Gastrocnemius medialis (tissue), 4 donors: ENCODE measurements around the gene DNASE2. TPM values are rescaled to one million over a fixed set of nuclear protein-coding genes. Genes with fewer than 3 reads are reported as not detected.

Experiments
- ATAC-seq, 2 donors: fragments of 150-250 bp; one replicate each; pipeline ENCODE4 v1.9.1; 2016
- DNase-seq, 2 donors: peaks; one replicate each; pipeline ENCODE4 v3.0.0-alpha.2; 2019
- H3K27ac ChIP-seq, 4 donors: fragments of 200-600 bp; sonication (generic); 1 replicate in 1 of 4; 2 replicates in 3 of 4; pipeline ENCODE4 v1.5.1; 2016 to 2018; ENCODE audit warnings: mild to moderate bottlenecking in 2 of 4, moderate library complexity in 1 of 4
- H3K27me3 ChIP-seq, 3 donors: fragments of 200-600 bp; sonication (generic) in 2 of 3; 1 replicate in 1 of 3; 2 replicates in 2 of 3; pipeline versions ENCODE4 v1.5.1 to v1.6.0; 2016 to 2019; ENCODE audit warnings: mild to moderate bottlenecking in 1 of 3, moderate library complexity in 1 of 3
- H3K36me3 ChIP-seq, 2 donors: fragments of 200-600 bp; sonication (generic) in 1 of 2; one replicate each; pipeline ENCODE4 v1.5.1; 2017 to 2018
- H3K4me1 ChIP-seq, 2 donors: fragments of 200-600 bp; sonication (generic) in 1 of 2; one replicate each; pipeline ENCODE4 v1.5.1; 2016 to 2017; ENCODE audit warnings: mild to moderate bottlenecking in 2 of 2
- H3K4me3 ChIP-seq, 4 donors: fragments of 200-600 bp; sonication (generic) in 3 of 4; 1 replicate in 1 of 4; 2 replicates in 3 of 4; pipeline ENCODE4 v1.5.1; 2016 to 2019; ENCODE audit warnings: mild to moderate bottlenecking in 2 of 4
- H3K9me3 ChIP-seq, 3 donors: fragments of 200-600 bp; sonication (generic) in 2 of 3; 1 replicate in 1 of 3; 2 replicates in 2 of 3; pipeline ENCODE4 v1.5.1; 2016 to 2019
- POLR2A ChIP-seq, 2 donors: fragments of 450-650 bp; IDR thresholded peaks; one replicate each; pipeline ENCODE4 v1.6.1; 2017; ENCODE audit warnings: antibody characterized with exemption in 2 of 2, mild to moderate bottlenecking in 2 of 2, moderate library complexity in 2 of 2
- in situ Hi-C, 4 donors: fragments of 200-750 bp; cut with MboI; loops; one replicate each; pipeline versions ENCODE4 v1.15.0 to v1.8.0; 2017; ENCODE audit warnings: low sequenced_read_pairs in 4 of 4
- intact Hi-C: fragments of 100-400 bp; cut with DNase I; formaldehyde crosslinking; loops from one replicate; pipeline ENCODE4 v1.15.1; 2023; ENCODE audit warnings: low total_unique reads
- total RNA-seq, 4 donors: library from RNA; depleted of rRNA; stranded (reverse); fragments of >200 nt; gene quantifications; one replicate each; pipeline versions ENCODE4 v1.1.0 to v1.2.3, GENCODE V29; 2016
- TF ChIP-seq, protein P1 (sequence below), 5 experiments: fragments of 450-650 bp in 3 of 5; fragments of 200-600 bp in 2 of 5; sonication (generic) in 2 of 5; IDR thresholded peaks in 4 of 5; conservative IDR thresholded peaks in 1 of 5; 1 replicate in 4 of 5; 2 replicates in 1 of 5; pipeline ENCODE4 v1.5.1; 2016 to 2019; ENCODE audit warnings: antibody characterized with exemption in 5 of 5, mild to moderate bottlenecking in 3 of 5, moderate library complexity in 3 of 5

Gene DNASE2
- total RNA-seq, 4 donors from 2014 or later: 11.9 to 44.3 (median 15.4) TPM

DNA sequence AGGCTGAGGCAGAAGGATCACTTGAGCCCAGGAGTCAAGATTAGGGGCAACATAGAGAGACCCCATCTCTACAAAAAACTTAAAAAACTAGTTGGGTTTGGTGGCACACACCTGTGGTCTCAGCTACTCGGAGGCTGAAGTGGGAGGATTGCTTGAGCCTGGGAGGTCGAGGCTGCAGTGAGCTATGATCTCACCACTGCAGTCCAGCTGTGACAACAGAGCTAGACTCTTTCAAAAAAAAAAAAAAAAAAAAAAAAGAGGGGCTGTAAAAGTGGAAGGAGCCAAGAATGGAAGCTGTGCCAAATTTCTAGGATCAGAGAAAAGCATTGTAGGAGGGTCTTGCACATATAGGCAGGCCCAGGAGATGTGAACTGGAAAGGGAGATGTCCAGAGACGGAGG lies 9.6 kb downstream of the DNASE2 start:
- ATAC-seq: no peak
- in situ Hi-C loops: no loop called here
- Histone ChIP-seq H3K4me1 (peaks cover 0 to 6% of the 10 kb centered on the region in 2 donors), H3K27me3 (peaks cover 5 to 13% (median 9%) of the 10 kb centered on the region in 3 donors), H3K9me3 (no peaks in the 10 kb centered on the region), H3K4me3 (no peak overlapping the region), H3K36me3 (no peaks in the 10 kb centered on the region), H3K27ac (no peak overlapping the region)
- intact Hi-C loops: no loop called here
- DNase-seq: no peak
- TF ChIP-seq, protein P1, sequence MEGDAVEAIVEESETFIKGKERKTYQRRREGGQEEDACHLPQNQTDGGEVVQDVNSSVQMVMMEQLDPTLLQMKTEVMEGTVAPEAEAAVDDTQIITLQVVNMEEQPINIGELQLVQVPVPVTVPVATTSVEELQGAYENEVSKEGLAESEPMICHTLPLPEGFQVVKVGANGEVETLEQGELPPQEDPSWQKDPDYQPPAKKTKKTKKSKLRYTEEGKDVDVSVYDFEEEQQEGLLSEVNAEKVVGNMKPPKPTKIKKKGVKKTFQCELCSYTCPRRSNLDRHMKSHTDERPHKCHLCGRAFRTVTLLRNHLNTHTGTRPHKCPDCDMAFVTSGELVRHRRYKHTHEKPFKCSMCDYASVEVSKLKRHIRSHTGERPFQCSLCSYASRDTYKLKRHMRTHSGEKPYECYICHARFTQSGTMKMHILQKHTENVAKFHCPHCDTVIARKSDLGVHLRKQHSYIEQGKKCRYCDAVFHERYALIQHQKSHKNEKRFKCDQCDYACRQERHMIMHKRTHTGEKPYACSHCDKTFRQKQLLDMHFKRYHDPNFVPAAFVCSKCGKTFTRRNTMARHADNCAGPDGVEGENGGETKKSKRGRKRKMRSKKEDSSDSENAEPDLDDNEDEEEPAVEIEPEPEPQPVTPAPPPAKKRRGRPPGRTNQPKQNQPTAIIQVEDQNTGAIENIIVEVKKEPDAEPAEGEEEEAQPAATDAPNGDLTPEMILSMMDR (IDR thresholded peaks at IDR 0.05 in 4 of 5, conservative IDR thresholded peaks at IDR 0.05 in 1 of 5): no peak
- TF ChIP-seq POLR2A (IDR thresholded peaks at IDR 0.05): no peak

DNA sequence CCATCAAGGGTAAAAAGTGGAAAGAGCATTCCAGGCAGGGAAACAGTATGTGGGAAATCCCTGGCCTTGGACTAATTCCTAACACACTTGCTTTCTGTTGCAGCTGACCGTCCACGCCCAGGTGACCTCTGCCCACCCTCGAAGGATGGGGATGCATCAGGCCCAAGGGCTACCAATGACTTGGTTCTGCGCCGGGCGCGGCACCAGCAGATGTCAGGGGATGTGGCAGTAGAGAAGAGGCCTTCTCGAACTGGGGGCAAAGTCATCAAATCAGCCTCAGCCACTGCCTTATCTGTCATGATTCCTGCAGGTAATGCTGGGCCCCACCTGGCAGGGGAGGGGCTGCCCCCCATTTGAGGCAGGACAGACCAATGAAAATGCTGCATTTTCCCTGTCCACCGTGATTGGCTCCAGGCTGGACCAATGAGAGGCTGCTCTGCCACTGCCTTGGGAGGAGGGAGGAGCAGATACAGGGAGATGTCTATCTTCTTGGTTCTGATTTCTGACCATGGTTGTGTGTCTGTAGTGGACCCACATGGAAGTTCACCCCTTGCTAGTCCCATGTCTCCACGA lies 12.6 kb downstream of the DNASE2 start:
- TF ChIP-seq, protein P1 (IDR thresholded peaks at IDR 0.05 in 4 of 5, conservative IDR thresholded peaks at IDR 0.05 in 1 of 5): no peak
- TF ChIP-seq POLR2A (IDR thresholded peaks at IDR 0.05): no peak
- H3K4me1 ChIP-seq: peaks cover 0 to 6% of the 10 kb centered on the region in 2 donors
- intact Hi-C loops: no loop called here
- no peaks in the 10 kb centered on the region for H3K9me3 ChIP-seq
- DNase-seq (no peak), ATAC-seq (no peak)
- H3K27me3 ChIP-seq: peaks cover 5 to 10% (median 9%) of the 10 kb centered on the region in 3 donors
- H3K4me3 ChIP-seq: no peak overlapping the region
- no peak overlapping the region for H3K27ac ChIP-seq
- in situ Hi-C loops: no loop called here
- H3K36me3 ChIP-seq: no peaks in the 10 kb centered on the region

DNA sequence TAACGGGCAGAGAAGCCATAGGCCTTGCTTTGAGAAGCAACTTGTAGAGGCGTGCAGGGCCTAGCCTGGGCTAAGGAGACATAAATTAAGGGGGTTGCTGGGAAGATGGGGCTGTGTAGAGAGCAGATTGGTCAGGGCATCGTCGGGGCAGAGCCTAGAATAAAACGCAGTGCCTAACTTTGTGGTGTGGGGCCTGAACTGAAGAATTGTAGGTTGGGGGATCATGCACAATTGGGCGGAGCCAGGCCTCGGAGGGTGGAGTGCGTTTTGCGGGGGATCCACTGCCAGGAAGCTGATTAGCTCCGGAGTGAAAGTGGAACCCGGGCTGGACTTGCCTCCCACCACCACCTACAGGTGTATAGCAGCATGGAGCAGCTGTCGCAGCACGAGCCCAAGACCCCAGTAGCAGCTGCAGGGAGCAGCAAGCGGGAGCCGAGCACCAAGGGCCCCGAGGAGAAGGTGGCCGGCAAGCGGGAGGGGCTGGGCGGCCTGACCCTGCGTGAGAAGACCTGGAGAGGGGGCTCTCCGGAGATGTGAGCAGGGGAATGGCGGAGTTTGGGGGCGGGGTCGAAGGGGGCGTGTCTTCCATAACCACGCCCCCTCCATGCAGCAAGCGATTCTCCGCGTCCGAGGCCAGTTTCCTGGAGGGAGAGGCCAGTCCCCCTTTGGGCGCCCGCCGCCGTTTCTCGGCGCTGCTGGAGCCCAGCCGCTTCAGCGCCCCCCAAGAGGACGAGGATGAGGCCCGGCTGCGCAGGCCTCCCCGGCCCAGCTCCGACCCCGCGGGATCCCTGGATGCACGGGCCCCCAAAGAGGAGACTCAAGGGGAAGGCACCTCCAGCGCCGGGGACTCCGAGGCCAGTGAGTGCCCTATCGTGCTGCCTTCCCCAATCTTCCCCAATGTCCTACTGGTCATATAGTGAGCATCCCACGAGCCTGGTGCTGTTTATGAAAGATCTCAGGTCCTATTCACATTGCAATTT lies 13.8 kb downstream of the DNASE2 start:
- TF ChIP-seq POLR2A (IDR thresholded peaks at IDR 0.05): no peak
- TF ChIP-seq, protein P1 (IDR thresholded peaks at IDR 0.05 in 4 of 5, conservative IDR thresholded peaks at IDR 0.05 in 1 of 5): no peak
- DNase-seq (no peak), ATAC-seq (peak in 1 of 2 donors; percentile 41)
- in situ Hi-C loops (no loop called here), intact Hi-C loops (no loop called here)
- H3K4me3 ChIP-seq: peak overlapping the region in 3 of 4 donors; percentile 18 to 31 (median 31)
- peaks cover 0 to 6% of the 10 kb centered on the region in 2 donors for H3K4me1 ChIP-seq
- H3K36me3 ChIP-seq: no peaks in the 10 kb centered on the region
- no peak overlapping the region for H3K27ac ChIP-seq
- no peaks in the 10 kb centered on the region for H3K9me3 ChIP-seq
- H3K27me3 ChIP-seq: peaks cover 5 to 9% (median 9%) of the 10 kb centered on the region in 3 donors

DNA sequence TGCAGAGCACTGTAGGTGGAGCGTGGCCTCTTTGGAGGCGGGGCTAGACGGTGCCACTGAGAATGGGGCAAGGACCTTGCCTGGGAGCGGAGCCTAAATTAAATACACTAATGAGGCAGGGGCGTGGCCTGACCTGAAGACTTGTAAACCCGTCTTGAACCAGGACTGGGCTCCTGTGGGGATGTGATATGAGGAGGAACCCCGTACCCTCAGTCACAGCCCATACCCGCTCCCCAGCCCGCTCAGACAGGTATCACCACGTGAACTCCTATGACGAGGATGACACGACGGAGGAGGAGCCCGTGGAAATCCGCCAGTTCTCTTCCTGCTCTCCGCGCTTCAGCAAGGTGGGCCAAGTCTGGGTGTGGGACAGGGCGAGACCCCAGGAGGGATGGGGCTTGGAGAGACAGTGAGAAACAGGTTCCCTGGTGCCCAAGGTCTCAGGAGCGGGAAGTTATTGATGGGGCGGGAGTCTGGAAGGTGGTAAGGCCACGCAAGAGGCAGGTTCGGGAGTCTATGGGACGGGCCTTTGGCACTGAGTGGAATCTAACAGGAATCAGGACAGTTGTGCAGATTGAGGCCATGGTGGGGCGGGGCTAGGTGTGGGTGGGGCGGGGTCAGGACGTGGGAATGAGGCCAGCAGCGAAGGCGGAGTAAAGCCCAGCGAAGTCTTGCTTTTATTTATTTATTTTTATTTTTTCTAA lies 14.7 kb downstream of the DNASE2 start:
- in situ Hi-C loops (no loop called here), intact Hi-C loops (no loop called here)
- no peaks in the 10 kb centered on the region for H3K9me3 ChIP-seq
- H3K36me3 ChIP-seq: no peaks in the 10 kb centered on the region
- peaks cover 7 to 9% (median 9%) of the 10 kb centered on the region in 3 donors for H3K27me3 ChIP-seq
- ATAC-seq (no peak), DNase-seq (no peak)
- TF ChIP-seq, protein P1 (IDR thresholded peaks at IDR 0.05 in 4 of 5, conservative IDR thresholded peaks at IDR 0.05 in 1 of 5): no peak
- no peak for TF ChIP-seq POLR2A (IDR thresholded peaks at IDR 0.05)
- peaks cover 0 to 6% of the 10 kb centered on the region in 2 donors for H3K4me1 ChIP-seq
- H3K27ac ChIP-seq: no peak overlapping the region
- no peak overlapping the region for H3K4me3 ChIP-seq
